Cardiac fibroblast (primary cell): ENCODE data around the gene CLSTN2.

ENCODE experiments used
- DNase-seq, 2 donors: peaks; one replicate each; pipeline versions ENCODE4 v3.0.0 to v3.0.0-alpha.2; 2010; ENCODE audit warnings: low read depth in 2 of 2
- H3K4me3 ChIP-seq, 2 donors: replicated peaks in 1 of 2; 1 replicate in 1 of 2; 2 replicates in 1 of 2; pipeline ENCODE4 v1.5.1; 2011; ENCODE audit warnings: low read depth in 2 of 2, low read length in 2 of 2, mild to moderate bottlenecking in 2 of 2, moderate library complexity in 1 of 2
- CTCF ChIP-seq: IDR thresholded peaks from one replicate; pipeline ENCODE4 v1.5.1; 2011; ENCODE audit warnings: low read depth, mild to moderate bottlenecking, low read length, inconsistent platforms

Gene CLSTN2

GRCh38 chr3:140146668-140147067, 211.7 kb downstream of the CLSTN2 start:
- TF ChIP-seq CTCF: no peak
- no peak for DNase-seq
- H3K4me3 ChIP-seq: no peak overlapping the region

GRCh38 chr3:140147965-140148490, 213.0 kb downstream of the CLSTN2 start:
- TF ChIP-seq CTCF: no peak
- DNase-seq: no peak
- no peak overlapping the region for H3K4me3 ChIP-seq

GRCh38 chr3:140148824-140149390, 213.9 kb downstream of the CLSTN2 start:
- H3K4me3 ChIP-seq: no peak overlapping the region
- no peak for TF ChIP-seq CTCF
- no peak for DNase-seq

GRCh38 chr3:140151321-140151720, 216.3 kb downstream of the CLSTN2 start:
- no peak overlapping the region for H3K4me3 ChIP-seq
- DNase-seq: no peak
- no peak for TF ChIP-seq CTCF

- DNase-seq: no peak
- no peak overlapping the region for H3K4me3 ChIP-seq
- no peak for TF ChIP-seq CTCF
These were observed 218.1 kb downstream of the CLSTN2 start for GRCh38 chr3:140152851-140153639.

GRCh38 chr3:140153736-140154135, 218.8 kb downstream of the CLSTN2 start:
- no peak overlapping the region for H3K4me3 ChIP-seq
- no peak for TF ChIP-seq CTCF
- DNase-seq: no peak

- no peak overlapping the region for H3K4me3 ChIP-seq
- DNase-seq: no peak
- no peak for TF ChIP-seq CTCF
These were observed 222.2 kb downstream of the CLSTN2 start for GRCh38 chr3:140157161-140157560.
